ENCODE measurements around the gene TOR1AIP1.
A peak's percentile ranks its signal among the peaks of the same experiment; 100 is the strongest.

TOR1AIP1 gene

DNA sequence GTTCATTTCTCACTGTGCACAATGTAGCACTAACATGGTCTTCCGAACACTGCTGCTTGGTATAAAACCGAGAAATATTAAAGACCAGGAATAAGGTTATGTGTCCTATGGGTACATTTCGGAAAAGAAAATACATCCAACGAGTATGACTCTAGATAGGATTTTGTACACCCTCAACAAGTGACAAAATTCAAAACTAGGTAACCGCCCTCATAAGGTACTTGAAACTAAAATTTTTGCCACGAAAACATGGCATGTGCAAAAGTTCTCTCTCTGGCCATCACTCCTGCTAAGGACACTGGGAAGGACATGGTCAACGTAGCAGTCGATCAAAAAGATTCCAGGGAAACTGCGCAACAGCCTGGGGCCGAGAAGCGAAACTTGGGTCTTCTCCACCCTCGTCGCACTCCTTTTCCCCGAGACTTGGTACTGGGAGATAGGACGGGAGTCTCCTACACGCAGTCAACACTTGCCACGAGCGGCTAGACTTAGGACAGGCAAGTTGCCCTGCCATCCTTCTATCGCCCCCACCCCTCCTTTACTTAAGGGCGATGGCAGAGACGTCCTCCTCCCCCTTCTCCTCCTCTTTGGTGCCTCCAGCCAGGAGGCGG lies 338 bp upstream of the TOR1AIP1 start:
- peak overlapping the region; percentile 84 for H3K4me3 ChIP-seq (ENCODE audit: low read length)
- peak; percentile 82 for DNase-seq (ENCODE audit: low read depth)
- TF ChIP-seq, protein P1, sequence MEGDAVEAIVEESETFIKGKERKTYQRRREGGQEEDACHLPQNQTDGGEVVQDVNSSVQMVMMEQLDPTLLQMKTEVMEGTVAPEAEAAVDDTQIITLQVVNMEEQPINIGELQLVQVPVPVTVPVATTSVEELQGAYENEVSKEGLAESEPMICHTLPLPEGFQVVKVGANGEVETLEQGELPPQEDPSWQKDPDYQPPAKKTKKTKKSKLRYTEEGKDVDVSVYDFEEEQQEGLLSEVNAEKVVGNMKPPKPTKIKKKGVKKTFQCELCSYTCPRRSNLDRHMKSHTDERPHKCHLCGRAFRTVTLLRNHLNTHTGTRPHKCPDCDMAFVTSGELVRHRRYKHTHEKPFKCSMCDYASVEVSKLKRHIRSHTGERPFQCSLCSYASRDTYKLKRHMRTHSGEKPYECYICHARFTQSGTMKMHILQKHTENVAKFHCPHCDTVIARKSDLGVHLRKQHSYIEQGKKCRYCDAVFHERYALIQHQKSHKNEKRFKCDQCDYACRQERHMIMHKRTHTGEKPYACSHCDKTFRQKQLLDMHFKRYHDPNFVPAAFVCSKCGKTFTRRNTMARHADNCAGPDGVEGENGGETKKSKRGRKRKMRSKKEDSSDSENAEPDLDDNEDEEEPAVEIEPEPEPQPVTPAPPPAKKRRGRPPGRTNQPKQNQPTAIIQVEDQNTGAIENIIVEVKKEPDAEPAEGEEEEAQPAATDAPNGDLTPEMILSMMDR (conservative IDR thresholded peaks at IDR 0.05; ENCODE audit: low read depth, low read length): no peak

- no peak for DNase-seq (ENCODE audit: low read depth)
- H3K4me3 ChIP-seq (ENCODE audit: low read length): peak overlapping the region; percentile 84
These were observed 1.1 kb downstream of the TOR1AIP1 start for GRCh38 chr1:179883040-179883744.

GRCh38 chr1:179883745-179884138 lies 1.7 kb downstream of the TOR1AIP1 start:
- TF ChIP-seq, protein P1 (conservative IDR thresholded peaks at IDR 0.05; ENCODE audit: low read depth, low read length): no peak
- no peak for DNase-seq (ENCODE audit: low read depth)
- peak overlapping the region; percentile 84 for H3K4me3 ChIP-seq (ENCODE audit: low read length)

More at GRCh38 chr1:179883040-179883744, 1.1 kb downstream of the TOR1AIP1 start:
- TF ChIP-seq, protein P1 (conservative IDR thresholded peaks at IDR 0.05; ENCODE audit: low read depth, low read length): no peak

DNA sequence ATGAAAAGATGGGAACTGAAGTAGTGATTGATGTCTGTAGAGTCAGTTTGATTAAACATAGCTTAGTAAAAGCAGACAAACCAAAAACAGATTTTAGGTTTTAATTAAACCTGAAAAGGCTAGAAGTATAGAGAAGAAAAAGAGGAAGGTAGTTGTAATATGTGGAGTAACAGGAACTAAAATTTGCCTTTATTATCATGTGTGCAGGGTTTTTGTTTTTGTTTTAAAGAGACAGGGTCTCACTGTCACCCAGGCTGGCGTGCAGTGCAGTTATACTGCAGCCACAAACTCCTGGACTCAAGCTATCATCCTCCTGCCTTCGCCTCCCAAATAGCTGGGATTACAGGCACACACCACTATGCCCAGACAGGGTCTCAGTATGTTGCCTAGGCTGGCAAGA lies 6.0 kb downstream of the TOR1AIP1 start:
- DNase-seq (ENCODE audit: low read depth): no peak
- TF ChIP-seq, protein P1 (conservative IDR thresholded peaks at IDR 0.05; ENCODE audit: low read depth, low read length): no peak
- H3K4me3 ChIP-seq (ENCODE audit: low read length): no peak overlapping the region

- no peak overlapping the region for H3K4me3 ChIP-seq (ENCODE audit: low read length)
- DNase-seq (ENCODE audit: low read depth): no peak
- TF ChIP-seq, protein P1 (conservative IDR thresholded peaks at IDR 0.05; ENCODE audit: low read depth, low read length): no peak
These were observed 7.5 kb downstream of the TOR1AIP1 start for GRCh38 chr1:179889589-179889988.

DNA sequence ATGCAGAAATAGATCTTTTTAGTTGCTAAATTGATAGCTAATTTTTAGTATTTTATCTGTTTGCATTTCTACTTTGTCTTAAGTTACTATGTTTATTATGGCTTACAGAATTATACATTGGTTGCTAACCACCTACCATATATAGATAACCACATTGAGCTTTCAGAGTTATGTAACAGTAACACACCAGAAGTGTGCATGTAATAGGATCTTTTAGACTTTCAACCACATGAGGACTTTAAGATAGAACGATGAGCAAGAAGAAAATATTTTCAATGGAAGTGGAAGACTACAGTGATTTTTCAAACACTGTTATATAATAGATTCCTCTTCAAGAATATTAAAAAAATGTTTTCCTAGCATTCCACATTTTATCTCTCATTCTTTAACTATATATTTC lies 28.8 kb downstream of the TOR1AIP1 start:
- H3K4me3 ChIP-seq (ENCODE audit: low read length): no peak overlapping the region
- no peak for DNase-seq (ENCODE audit: low read depth)
- TF ChIP-seq, protein P1 (conservative IDR thresholded peaks at IDR 0.05; ENCODE audit: low read depth, low read length): no peak

- DNase-seq (ENCODE audit: low read depth): no peak
- H3K4me3 ChIP-seq (ENCODE audit: low read length): no peak overlapping the region
- TF ChIP-seq, protein P1 (conservative IDR thresholded peaks at IDR 0.05; ENCODE audit: low read depth, low read length): no peak
These were observed 29.7 kb downstream of the TOR1AIP1 start for GRCh38 chr1:179911812-179912211.

Data from retinal pigment epithelial cell (primary cell).